Chondrocyte (in vitro differentiated cells): Measurements from ENCODE around the gene OR13J1. TPM values are rescaled to one million over a fixed set of nuclear protein-coding genes. Genes with fewer than 3 reads are reported as not detected.

Source experiments
- DNase-seq: peaks from one replicate; pipeline ENCODE4 v3.0.0; 2021; ENCODE audit warnings: mixed read lengths, low spot score
- H3K27ac Mint-ChIP-seq: one replicate; pipeline ENCODE4 v1.8.0; 2021; ENCODE audit warnings: mild to moderate bottlenecking, moderate library complexity, mixed read lengths; ENCODE audit not compliant: unreplicated experiment
- H3K27me3 Mint-ChIP-seq: 2 replicates; pipeline ENCODE4 v1.8.0; 2021; ENCODE audit warnings: low read depth, mixed read lengths
- H3K36me3 Mint-ChIP-seq: 2 replicates; pipeline ENCODE4 v1.8.0; 2021; ENCODE audit warnings: low read depth, mixed read lengths
- H3K4me1 Mint-ChIP-seq: 2 replicates; pipeline ENCODE4 v1.8.0; 2021; ENCODE audit warnings: low read depth, mild to moderate bottlenecking, mixed read lengths
- H3K4me3 Mint-ChIP-seq: one replicate; pipeline ENCODE4 v1.8.0; 2021; ENCODE audit warnings: mild to moderate bottlenecking, moderate library complexity, mixed read lengths; ENCODE audit not compliant: unreplicated experiment
- H3K9me3 Mint-ChIP-seq: 2 replicates; pipeline ENCODE4 v1.8.0; 2021; ENCODE audit warnings: low read depth, mixed read lengths
- total RNA-seq: library from RNA; stranded (reverse); gene quantifications from 3 replicates; pipeline ENCODE4 v1.2.1, GENCODE V29; 2021
- TF ChIP-seq, protein P1 (sequence below): fragments of 200-600 bp; sonication (generic); IDR thresholded peaks from 2 replicates; pipeline ENCODE4 v1.5.0; 2021; ENCODE audit warnings: antibody characterized with exemption, mild to moderate bottlenecking, moderate library complexity

The OR13J1 gene
- total RNA-seq, 1 donor from 2014 or later = not detected

DNA sequence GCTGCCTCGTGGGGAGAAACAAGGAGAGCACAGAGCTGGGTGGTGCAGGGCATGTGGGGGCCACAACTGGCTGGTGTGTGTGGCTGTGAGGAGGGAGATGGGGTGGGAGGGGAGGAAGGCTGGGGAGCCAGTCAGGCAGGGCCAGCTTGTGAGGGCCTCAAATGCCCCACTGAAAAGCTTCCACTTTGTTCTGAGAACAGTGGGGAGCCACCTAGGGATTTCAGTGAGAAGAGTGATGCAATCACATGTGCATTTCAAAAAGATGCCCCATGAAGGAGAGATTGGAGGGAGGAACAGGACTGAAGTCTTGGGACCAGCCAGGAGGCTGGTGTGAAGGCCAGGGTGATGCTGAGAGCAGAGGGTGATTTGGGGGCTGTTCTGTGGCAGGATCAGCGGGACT lies 1.3 kb downstream of the OR13J1 start:
- Mint-ChIP-seq H3K27me3 (peaks cover 1% of the 10 kb centered on the region), H3K4me1 (no peaks in the 10 kb centered on the region), H3K27ac (no peak overlapping the region), H3K9me3 (no peaks in the 10 kb centered on the region), H3K4me3 (no peak overlapping the region), H3K36me3 (no peaks in the 10 kb centered on the region)
- TF ChIP-seq, protein P1, sequence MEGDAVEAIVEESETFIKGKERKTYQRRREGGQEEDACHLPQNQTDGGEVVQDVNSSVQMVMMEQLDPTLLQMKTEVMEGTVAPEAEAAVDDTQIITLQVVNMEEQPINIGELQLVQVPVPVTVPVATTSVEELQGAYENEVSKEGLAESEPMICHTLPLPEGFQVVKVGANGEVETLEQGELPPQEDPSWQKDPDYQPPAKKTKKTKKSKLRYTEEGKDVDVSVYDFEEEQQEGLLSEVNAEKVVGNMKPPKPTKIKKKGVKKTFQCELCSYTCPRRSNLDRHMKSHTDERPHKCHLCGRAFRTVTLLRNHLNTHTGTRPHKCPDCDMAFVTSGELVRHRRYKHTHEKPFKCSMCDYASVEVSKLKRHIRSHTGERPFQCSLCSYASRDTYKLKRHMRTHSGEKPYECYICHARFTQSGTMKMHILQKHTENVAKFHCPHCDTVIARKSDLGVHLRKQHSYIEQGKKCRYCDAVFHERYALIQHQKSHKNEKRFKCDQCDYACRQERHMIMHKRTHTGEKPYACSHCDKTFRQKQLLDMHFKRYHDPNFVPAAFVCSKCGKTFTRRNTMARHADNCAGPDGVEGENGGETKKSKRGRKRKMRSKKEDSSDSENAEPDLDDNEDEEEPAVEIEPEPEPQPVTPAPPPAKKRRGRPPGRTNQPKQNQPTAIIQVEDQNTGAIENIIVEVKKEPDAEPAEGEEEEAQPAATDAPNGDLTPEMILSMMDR = no peak
- no peak for DNase-seq

DNA sequence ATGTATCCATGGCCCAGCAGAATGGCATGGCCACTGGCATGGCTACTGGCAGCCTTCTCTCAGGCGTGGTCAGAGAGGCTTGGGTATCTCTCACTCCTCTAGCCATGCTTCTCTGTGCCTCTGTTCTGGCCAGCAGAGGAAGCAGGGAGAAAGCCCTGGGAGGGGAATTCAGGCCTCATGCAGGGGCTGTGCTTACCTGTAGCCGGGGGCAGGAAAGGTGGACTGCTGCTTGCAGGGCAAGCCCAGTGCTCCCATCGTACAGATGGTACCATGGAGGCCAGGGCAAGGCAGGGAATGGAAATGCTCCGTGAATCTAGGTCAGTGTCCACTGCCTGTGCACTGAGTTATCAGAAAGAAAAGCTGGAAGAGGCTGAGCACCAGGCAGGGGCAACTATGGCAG lies 2.7 kb downstream of the OR13J1 start:
- DNase-seq = no peak
- Mint-ChIP-seq H3K27ac (no peak overlapping the region), H3K9me3 (no peaks in the 10 kb centered on the region), H3K4me3 (no peak overlapping the region), H3K36me3 (no peaks in the 10 kb centered on the region), H3K4me1 (no peaks in the 10 kb centered on the region), H3K27me3 (peaks cover 7% of the 10 kb centered on the region)
- TF ChIP-seq, protein P1 = no peak

DNA sequence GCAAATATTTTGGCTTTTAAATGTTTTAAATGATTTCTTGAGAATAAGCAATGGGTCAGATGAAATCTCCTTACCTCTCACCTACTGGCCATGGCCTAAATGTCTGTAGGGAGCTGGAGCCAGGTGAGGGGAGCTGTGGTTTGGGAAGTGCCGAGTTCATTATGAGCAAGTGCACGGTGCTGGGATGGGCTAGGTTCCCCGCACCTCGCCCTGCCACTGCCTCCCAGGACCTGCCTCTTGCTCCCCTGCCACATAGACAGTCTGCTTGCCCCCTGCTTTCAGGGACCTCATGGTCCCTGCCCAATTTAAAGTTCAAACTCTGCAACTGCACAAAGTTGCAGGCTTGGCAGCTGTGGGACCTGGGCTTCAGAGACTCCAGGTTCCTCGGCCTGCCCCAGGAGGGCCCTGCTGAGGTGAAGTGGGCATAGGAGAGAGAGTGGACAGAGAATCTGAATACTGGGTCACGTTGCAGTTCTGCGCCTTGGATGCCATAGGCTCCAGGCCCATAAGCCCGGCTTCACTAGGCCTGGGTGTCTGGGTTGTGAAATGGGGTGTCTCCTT lies 5.4 kb downstream of the OR13J1 start:
- Mint-ChIP-seq H3K27ac (no peak overlapping the region), H3K4me3 (no peak overlapping the region), H3K27me3 (peaks cover 26% of the 10 kb centered on the region), H3K9me3 (no peaks in the 10 kb centered on the region), H3K4me1 (no peaks in the 10 kb centered on the region), H3K36me3 (no peaks in the 10 kb centered on the region)
- TF ChIP-seq, protein P1 = no peak
- DNase-seq = no peak

DNA sequence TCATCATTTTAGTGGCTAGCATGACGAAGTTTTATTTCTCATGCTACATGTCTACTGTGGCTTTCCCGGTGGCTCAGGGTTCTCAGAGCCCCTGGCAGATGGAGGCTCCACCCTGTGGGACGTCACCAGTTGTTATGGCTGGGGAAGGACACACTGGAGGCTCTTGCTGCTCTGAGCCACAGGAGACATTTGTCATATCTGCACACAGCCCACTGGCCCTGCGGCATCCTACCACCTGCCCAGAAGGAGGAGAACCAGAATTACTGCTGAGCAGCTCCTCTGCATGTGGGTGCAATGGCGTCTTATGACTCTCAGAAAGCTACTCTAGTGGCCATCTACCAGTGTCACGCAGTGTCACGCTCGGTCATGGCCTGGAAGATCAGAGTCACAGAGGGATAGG lies 6.6 kb downstream of the OR13J1 start:
- H3K27ac Mint-ChIP-seq = no peak overlapping the region
- no peaks in the 10 kb centered on the region for H3K9me3 Mint-ChIP-seq
- H3K27me3 Mint-ChIP-seq = peaks cover 30% of the 10 kb centered on the region
- no peak for DNase-seq
- TF ChIP-seq, protein P1 = no peak
- no peaks in the 10 kb centered on the region for H3K4me1 Mint-ChIP-seq
- H3K36me3 Mint-ChIP-seq = no peaks in the 10 kb centered on the region
- H3K4me3 Mint-ChIP-seq = no peak overlapping the region

DNA sequence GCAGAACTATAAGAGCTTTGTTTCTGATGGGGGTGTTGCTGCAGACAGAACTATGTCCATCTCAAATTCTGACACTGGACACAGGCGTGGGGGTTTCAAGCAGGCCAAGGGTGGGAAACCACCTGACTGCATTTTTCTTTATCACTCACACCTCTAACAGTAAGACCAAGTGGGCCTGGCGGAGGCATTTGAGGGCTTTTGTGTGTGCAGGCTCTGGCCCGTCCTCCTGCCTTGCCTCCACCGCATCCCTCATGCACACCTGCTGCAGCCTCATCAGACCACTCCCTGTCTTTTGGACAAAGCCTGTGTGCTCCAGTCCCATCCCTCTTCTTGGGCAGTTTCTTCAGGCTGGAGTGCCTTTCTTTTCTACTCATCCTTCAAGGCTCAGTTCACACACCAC lies 7.9 kb downstream of the OR13J1 start:
- DNase-seq = no peak
- no peaks in the 10 kb centered on the region for H3K9me3 Mint-ChIP-seq
- TF ChIP-seq, protein P1 = no peak
- no peak overlapping the region for H3K27ac Mint-ChIP-seq
- H3K4me3 Mint-ChIP-seq = no peak overlapping the region
- H3K36me3 Mint-ChIP-seq = no peaks in the 10 kb centered on the region
- peaks cover 30% of the 10 kb centered on the region for H3K27me3 Mint-ChIP-seq
- H3K4me1 Mint-ChIP-seq = no peaks in the 10 kb centered on the region
